UCSD-AML1 (cell line): ENCODE measurements around the gene LSP1.

ENCODE experiments used
- DNase-seq: peaks from one replicate; lab custom pipeline; 2025; ENCODE audit not compliant: unreplicated experiment; lab: John Stamatoyannopoulos, UW

LSP1 gene

GRCh38 chr11:1926156-1927025 is 73.5 kb downstream of the LSP1 start:
- peak; percentile 58 for DNase-seq

- DNase-seq = no peak
Observed at GRCh38 chr11:1927026-1927847, 74.4 kb downstream of the LSP1 start.

GRCh38 chr11:1927848-1928469 is 75.1 kb downstream of the LSP1 start:
- DNase-seq = no peak

- no peak for DNase-seq
Observed at GRCh38 chr11:1928470-1928890, 75.6 kb downstream of the LSP1 start.

GRCh38 chr11:1928891-1929541 is 76.1 kb downstream of the LSP1 start:
- DNase-seq = no peak

- DNase-seq = no peak
Observed at GRCh38 chr11:1929621-1930461, 77.0 kb downstream of the LSP1 start.

GRCh38 chr11:1930462-1930830 is 77.6 kb downstream of the LSP1 start:
- DNase-seq = no peak

GRCh38 chr11:1931341-1932104 is 78.6 kb downstream of the LSP1 start:
- no peak for DNase-seq

GRCh38 chr11:1932105-1932480 is 79.2 kb downstream of the LSP1 start:
- no peak for DNase-seq

- no peak for DNase-seq
Observed at GRCh38 chr11:1932681-1933080, 79.8 kb downstream of the LSP1 start.

GRCh38 chr11:1933416-1934334 is 80.8 kb downstream of the LSP1 start:
- no peak for DNase-seq

- no peak for DNase-seq
Observed at GRCh38 chr11:1934335-1935155, 81.7 kb downstream of the LSP1 start.

- no peak for DNase-seq
Observed at GRCh38 chr11:1935156-1936071, 82.5 kb downstream of the LSP1 start.

- no peak for DNase-seq
Observed at GRCh38 chr11:1936072-1936780, 83.3 kb downstream of the LSP1 start.

- DNase-seq = no peak
Observed at GRCh38 chr11:1936781-1937615, 84.1 kb downstream of the LSP1 start.
